BLaER1 (cell line): Measurements from ENCODE around the gene MRPL2.
"Not testable (repeated sequence)": the region's sequence is repeated elsewhere in the genome, so short reads cannot be mapped to it uniquely, and the experiment has no call there.

ENCODE experiments used
- H3K27ac ChIP-seq: shearing (Covaris generic); formaldehyde crosslinking; 2 replicates; pipeline ENCODE4 v1.8.1; 2022
- H3K27me3 ChIP-seq: shearing (Covaris generic); formaldehyde crosslinking; 2 replicates; pipeline ENCODE4 v1.8.1; 2022
- H3K36me3 ChIP-seq: shearing (Covaris generic); formaldehyde crosslinking; 2 replicates; pipeline ENCODE4 v1.8.1; 2022
- H3K4me1 ChIP-seq: shearing (Covaris generic); formaldehyde crosslinking; 2 replicates; pipeline ENCODE4 v1.8.1; 2022
- H3K4me2 ChIP-seq: shearing (Covaris generic); formaldehyde crosslinking; 2 replicates; pipeline ENCODE4 v1.8.1; 2022
- H3K4me3 ChIP-seq: shearing (Covaris generic); formaldehyde crosslinking; 2 replicates; pipeline ENCODE4 v1.8.1; 2022
- H3K9ac ChIP-seq: shearing (Covaris generic); formaldehyde crosslinking; 2 replicates; pipeline ENCODE4 v1.8.1; 2022
- H3K9me3 ChIP-seq: shearing (Covaris generic); formaldehyde crosslinking; 2 replicates; pipeline ENCODE4 v1.8.1; 2022
- H4K20me1 ChIP-seq: shearing (Covaris generic); formaldehyde crosslinking; 2 replicates; pipeline ENCODE4 v1.8.1; 2022
- Cebpa-rat ChIP-seq: shearing (Covaris generic); IDR thresholded peaks from 2 replicates; pipeline ENCODE4 v1.8.1; 2022

MRPL2 gene

DNA sequence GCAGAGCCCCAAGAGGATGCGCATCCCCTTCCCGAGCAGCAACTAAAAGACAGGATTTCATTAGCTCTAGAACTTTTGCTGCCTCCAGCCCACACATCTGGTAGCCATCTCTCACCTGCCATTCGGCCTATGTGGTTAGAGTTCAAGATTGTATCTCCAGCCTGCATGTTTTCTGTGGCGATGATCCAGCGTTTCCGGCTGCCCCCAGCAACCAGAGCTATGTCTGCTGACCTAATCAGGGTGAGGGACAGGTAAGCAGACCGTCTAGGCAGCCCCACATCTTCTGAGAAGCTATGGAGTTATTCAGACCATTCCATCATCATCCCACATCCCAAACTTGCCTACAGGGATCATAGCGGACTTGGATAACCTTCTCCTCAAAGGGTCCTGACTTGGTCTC is 3.3 kb downstream of the MRPL2 start:
- Histone ChIP-seq H3K9ac (no peak overlapping the region), H3K36me3 (peaks cover 43% of the 10 kb centered on the region), H3K9me3 (no peaks in the 10 kb centered on the region), H4K20me1 (no peaks in the 10 kb centered on the region), H3K27me3 (no peaks in the 10 kb centered on the region), H3K27ac (no peak overlapping the region), H3K4me3 (no peak overlapping the region), H3K4me2 (no peak overlapping the region), H3K4me1 (peaks cover 49% of the 10 kb centered on the region)
- no peak for TF ChIP-seq Cebpa-rat

GRCh38 chr6:43054206-43054943 is 4.9 kb downstream of the MRPL2 start:
- H3K4me1 ChIP-seq, result peaks cover 38% of the 10 kb centered on the region

GRCh38 chr6:43053545-43054205 is 5.6 kb downstream of the MRPL2 start, which contains the start of gene CUL7:
Gene CUL7, minus strand, starts transcription at chr6:43053851. Its CDS starts 1,063 bp downstream, at chr6:43052788.
- peaks cover 59% of the 10 kb centered on the region for H3K36me3 ChIP-seq
- peaks cover 36% of the 10 kb centered on the region for H3K4me1 ChIP-seq
- peak within 1 kb of the TSS; percentile 88 for H3K9ac ChIP-seq
- H3K4me2 ChIP-seq, result peak within 1 kb of the TSS; percentile 91
- no peaks in the 10 kb centered on the region for H3K27me3 ChIP-seq
- H4K20me1 ChIP-seq, result no peaks in the 10 kb centered on the region
- H3K27ac ChIP-seq, result peak within 1 kb of the TSS; percentile 90
- H3K9me3 ChIP-seq, result no peaks in the 10 kb centered on the region
- H3K4me3 ChIP-seq, result peak within 1 kb of the TSS; percentile 80
- TF ChIP-seq Cebpa-rat, result no peak

More at GRCh38 chr6:43054206-43054943, 4.9 kb downstream of the MRPL2 start:
- H3K4me2 ChIP-seq, result peak overlapping the region; percentile 91
- TF ChIP-seq Cebpa-rat, result no peak
- H3K9ac ChIP-seq, result peak overlapping the region; percentile 88
- H3K4me3 ChIP-seq, result peak overlapping the region; percentile 80
- H3K27ac ChIP-seq, result peak overlapping the region; percentile 90
- no peaks in the 10 kb centered on the region for H3K27me3 ChIP-seq
- peaks cover 54% of the 10 kb centered on the region for H3K36me3 ChIP-seq
- H3K9me3 ChIP-seq, result no peaks in the 10 kb centered on the region
- no peaks in the 10 kb centered on the region for H4K20me1 ChIP-seq

GRCh38 chr6:43052842-43053544 is 6.2 kb downstream of the MRPL2 start:
- Histone ChIP-seq H4K20me1 (no peaks in the 10 kb centered on the region), H3K27me3 (no peaks in the 10 kb centered on the region), H3K9me3 (no peaks in the 10 kb centered on the region), H3K9ac (peak overlapping the region; percentile 88), H3K4me3 (peak overlapping the region; percentile 80), H3K4me2 (peak overlapping the region; percentile 91), H3K36me3 (peaks cover 63% of the 10 kb centered on the region), H3K4me1 (peaks cover 30% of the 10 kb centered on the region), H3K27ac (peak overlapping the region; percentile 90)
- TF ChIP-seq Cebpa-rat, result no peak

GRCh38 chr6:43052225-43052841 is 6.9 kb downstream of the MRPL2 start:
- peak overlapping the region; percentile 88 for H3K9ac ChIP-seq
- H3K36me3 ChIP-seq, result peaks cover 63% of the 10 kb centered on the region
- no peak for TF ChIP-seq Cebpa-rat
- H3K4me2 ChIP-seq, result peak overlapping the region; percentile 91
- H3K27ac ChIP-seq, result 0 out of 2 replicates have a peak overlapping the region, but pooled peaks have one; percentile 90
- no peaks in the 10 kb centered on the region for H3K27me3 ChIP-seq
- peaks cover 24% of the 10 kb centered on the region for H3K4me1 ChIP-seq
- H3K9me3 ChIP-seq, result no peaks in the 10 kb centered on the region
- no peaks in the 10 kb centered on the region for H4K20me1 ChIP-seq
- H3K4me3 ChIP-seq, result no peak overlapping the region

GRCh38 chr6:43050981-43051380 is 8.3 kb downstream of the MRPL2 start:
- Histone ChIP-seq H4K20me1 (no peaks in the 10 kb centered on the region), H3K4me3 (no peak overlapping the region), H3K27me3 (no peaks in the 10 kb centered on the region), H3K36me3 (peaks cover 63% of the 10 kb centered on the region), H3K27ac (no peak overlapping the region), H3K4me2 (no peak overlapping the region), H3K4me1 (peaks cover 24% of the 10 kb centered on the region), H3K9ac (no peak overlapping the region), H3K9me3 (no peaks in the 10 kb centered on the region)
- no peak for TF ChIP-seq Cebpa-rat

DNA sequence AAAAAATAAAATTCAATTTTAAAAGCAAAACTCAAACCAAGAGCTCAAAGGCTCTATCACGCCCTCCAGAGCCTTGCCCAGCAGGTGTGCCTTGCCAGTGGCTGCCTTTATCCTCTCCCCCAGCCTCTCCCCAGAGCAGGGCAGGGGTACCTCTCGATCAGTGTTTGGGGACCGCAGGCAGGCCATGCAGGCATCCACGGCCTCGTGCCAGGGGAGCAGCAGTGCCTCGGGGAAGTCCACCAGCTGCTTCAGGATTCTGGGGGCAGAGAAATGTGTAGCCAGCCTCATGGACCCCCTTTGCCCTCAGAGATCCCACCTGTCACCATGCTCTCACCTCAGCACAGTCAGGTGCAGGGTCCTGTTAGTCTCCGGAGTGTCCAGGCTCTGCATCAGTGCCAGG is 11.2 kb downstream of the MRPL2 start:
- TF ChIP-seq Cebpa-rat, result no peak
- H3K4me3 ChIP-seq, result no peak overlapping the region
- peaks cover 75% of the 10 kb centered on the region for H3K36me3 ChIP-seq
- no peaks in the 10 kb centered on the region for H3K27me3 ChIP-seq
- H3K27ac ChIP-seq, result no peak overlapping the region
- peak overlapping the region; percentile 34; the same call in 1 of the 2 replicates for H3K9ac ChIP-seq
- H4K20me1 ChIP-seq, result no peaks in the 10 kb centered on the region
- H3K4me2 ChIP-seq, result no peak overlapping the region
- peaks cover 12% of the 10 kb centered on the region for H3K4me1 ChIP-seq
- no peaks in the 10 kb centered on the region for H3K9me3 ChIP-seq

DNA sequence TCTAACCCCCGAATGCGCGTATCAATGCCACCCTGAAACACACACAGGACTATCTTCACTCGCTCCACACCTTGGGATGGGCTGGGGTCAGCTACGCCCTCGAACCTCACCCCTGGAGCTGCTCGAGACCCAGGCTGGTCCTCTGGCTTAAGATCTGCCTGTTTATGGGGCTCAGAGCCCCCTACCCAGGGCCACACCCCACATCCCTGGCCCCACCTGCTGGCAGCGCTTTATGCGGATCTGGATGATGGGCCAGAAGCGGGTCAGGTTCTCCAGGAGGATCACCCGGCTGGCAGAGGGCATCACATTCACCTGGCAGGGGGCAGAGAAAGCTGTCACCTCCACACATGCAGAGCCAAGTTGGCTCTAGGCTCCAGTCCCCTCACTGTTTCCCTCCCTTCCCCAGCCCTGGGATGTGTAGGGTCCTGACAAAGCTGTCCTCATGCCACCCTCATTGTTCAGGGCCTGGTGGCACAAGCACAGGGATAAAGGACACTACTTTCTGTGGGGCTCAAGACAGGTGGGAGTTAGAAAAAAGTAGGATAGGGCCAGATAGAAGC is 13.8 kb downstream of the MRPL2 start:
- Histone ChIP-seq H3K9ac (no peak overlapping the region), H4K20me1 (no peaks in the 10 kb centered on the region), H3K27me3 (no peaks in the 10 kb centered on the region), H3K4me2 (no peak overlapping the region), H3K36me3 (peaks cover 87% of the 10 kb centered on the region), H3K9me3 (no peaks in the 10 kb centered on the region), H3K4me3 (no peak overlapping the region), H3K4me1 (no peaks in the 10 kb centered on the region), H3K27ac (no peak overlapping the region)
- no peak for TF ChIP-seq Cebpa-rat

GRCh38 chr6:43043310-43043709 is 15.9 kb downstream of the MRPL2 start:
- Histone ChIP-seq H3K27me3 (no peaks in the 10 kb centered on the region), H3K36me3 (peaks cover 92% of the 10 kb centered on the region), H4K20me1 (no peaks in the 10 kb centered on the region), H3K9me3 (no peaks in the 10 kb centered on the region), H3K9ac (no peak overlapping the region), H3K4me2 (no peak overlapping the region), H3K4me3 (no peak overlapping the region), H3K4me1 (no peaks in the 10 kb centered on the region), H3K27ac (no peak overlapping the region)
- TF ChIP-seq Cebpa-rat, result no peak

GRCh38 chr6:43041475-43041874 is 17.8 kb downstream of the MRPL2 start:
- H3K27ac ChIP-seq, H3K4me2 ChIP-seq, H3K4me3 ChIP-seq, H3K27me3 ChIP-seq, H4K20me1 ChIP-seq, H3K9ac ChIP-seq, H3K4me1 ChIP-seq, H3K9me3 ChIP-seq: not testable (repeated sequence)
- peaks cover 93% of the 10 kb centered on the region for H3K36me3 ChIP-seq
